Activated effector memory CD4-positive, alpha-beta T cell treated with anti-CD3 and anti-CD28 coated beads, Interleukin-2, amount 50 U/mL, for 16 hours (primary cell): Measurements from ENCODE around the gene LRRC2.
"Not testable (repeated sequence)": the region's sequence is repeated elsewhere in the genome, so short reads cannot be mapped to it uniquely, and the experiment has no call there.

ENCODE experiments used
- DNase-seq: peaks from one replicate; pipeline ENCODE4 v3.0.0-alpha.2; 2020

LRRC2 gene

GRCh38 chr3:46566040-46566641 lies at the start of gene LRRC2:
LRRC2 (minus strand) TSS chr3:46566302; CDS start chr3:46551591, 14,711 bp downstream.
- DNase-seq = peak; percentile 73

- peak; percentile 50 for DNase-seq
These were observed 49.1 kb upstream of the LRRC2 start for GRCh38 chr3:46615050-46615775.

GRCh38 chr3:46614431-46614830 lies 48.3 kb upstream of the LRRC2 start:
- no peak for DNase-seq

GRCh38 chr3:46613313-46614005 lies 47.4 kb upstream of the LRRC2 start:
- peak; percentile 41 for DNase-seq

GRCh38 chr3:46612324-46612723 lies 46.2 kb upstream of the LRRC2 start, which contains the start of gene FAM240A:
FAM240A (plus strand) TSS chr3:46612525; CDS start chr3:46612684, 159 bp downstream.
- DNase-seq = peak; percentile 6

- DNase-seq = peak; percentile 22
These were observed 44.0 kb upstream of the LRRC2 start for GRCh38 chr3:46609944-46610722.

GRCh38 chr3:46609212-46609721 lies 43.2 kb upstream of the LRRC2 start:
- peak; percentile 19 for DNase-seq

- DNase-seq = peak; percentile 33
These were observed 41.5 kb upstream of the LRRC2 start for GRCh38 chr3:46607603-46608028.

- peak; percentile 2 for DNase-seq
These were observed 38.0 kb upstream of the LRRC2 start for GRCh38 chr3:46604127-46604526.

- DNase-seq = no peak
These were observed 37.4 kb upstream of the LRRC2 start for GRCh38 chr3:46603446-46604046.

- DNase-seq = peak; percentile 4
These were observed 33.5 kb upstream of the LRRC2 start for GRCh38 chr3:46599590-46599989.

GRCh38 chr3:46595819-46596314 lies 29.8 kb upstream of the LRRC2 start:
- DNase-seq = peak; percentile 27

GRCh38 chr3:46594723-46595122 lies 28.6 kb upstream of the LRRC2 start:
- DNase-seq = peak; percentile 37

- DNase-seq = no peak
These were observed 27.9 kb upstream of the LRRC2 start for GRCh38 chr3:46593979-46594378.

- DNase-seq = peak; percentile 43
These were observed 27.3 kb upstream of the LRRC2 start for GRCh38 chr3:46593274-46593862.

GRCh38 chr3:46587268-46587667 lies 21.2 kb upstream of the LRRC2 start:
- not testable (repeated sequence) for DNase-seq

GRCh38 chr3:46586738-46587246 lies 20.7 kb upstream of the LRRC2 start:
- DNase-seq = no peak

GRCh38 chr3:46585799-46586693 lies 19.9 kb upstream of the LRRC2 start:
- DNase-seq = no peak

- DNase-seq = no peak
These were observed 18.7 kb upstream of the LRRC2 start for GRCh38 chr3:46584598-46585467.
